Upper lobe of left lung (tissue), 6 donors: Measurements from ENCODE around the gene LEO1. TPM values are rescaled to one million over a fixed set of nuclear protein-coding genes. Genes with fewer than 3 reads are reported as not detected.
A peak's percentile ranks its signal among the peaks of the same experiment; 100 is the strongest.

ENCODE experiments used
- ATAC-seq, 2 donors: fragments of 200-7000 bp; cut with Tn5 transposase; one replicate each; pipeline ENCODE4 v1.9.1; 2022; ENCODE audit warnings: mild to moderate bottlenecking in 2 of 2, moderate library complexity in 2 of 2; ENCODE audit not compliant: low FRiP score in 2 of 2
- DNase-seq, 2 donors: peaks; one replicate each; pipeline ENCODE4 v3.0.0-alpha.2; 2019 to 2020
- H3K27ac ChIP-seq, 4 donors: fragments of 200-600 bp; sonication (generic); one replicate each; pipeline ENCODE4 v1.5.1; 2016 to 2019
- H3K27me3 ChIP-seq, 4 donors: fragments of 200-600 bp; sonication (generic); one replicate each; pipeline ENCODE4 v1.5.1; 2017 to 2019
- H3K36me3 ChIP-seq, 4 donors: fragments of 200-600 bp; sonication (generic); one replicate each; pipeline ENCODE4 v1.5.1; 2016 to 2019
- H3K4me1 ChIP-seq, 4 donors: fragments of 200-600 bp; sonication (generic); one replicate each; pipeline ENCODE4 v1.5.1; 2018 to 2019
- H3K4me3 ChIP-seq, 4 donors: fragments of 200-600 bp; sonication (generic); one replicate each; pipeline ENCODE4 v1.5.1; 2017 to 2019; ENCODE audit warnings: mild to moderate bottlenecking in 2 of 4, moderate library complexity in 1 of 4
- H3K9me3 ChIP-seq, 4 donors: fragments of 200-600 bp; sonication (generic); one replicate each; pipeline ENCODE4 v1.5.1; 2018 to 2019
- CTCF ChIP-seq, 6 experiments: fragments of 450-650 bp in 4 of 6; fragments of 200-600 bp in 2 of 6; sonication (generic) in 2 of 6; IDR thresholded peaks; one replicate each; pipeline ENCODE4 v1.5.1; 2016 to 2019; ENCODE audit warnings: antibody characterized with exemption in 6 of 6
- EP300 ChIP-seq, 4 donors: sonication (generic); formaldehyde crosslinking; IDR thresholded peaks; one replicate each; pipeline ENCODE4 v1.5.1; 2017; ENCODE audit warnings: antibody characterized with exemption in 4 of 4, control low read depth in 2 of 4
- POLR2A ChIP-seq, 4 donors: fragments of 450-650 bp; IDR thresholded peaks; one replicate each; pipeline ENCODE4 v1.5.1; 2016 to 2017; ENCODE audit warnings: antibody characterized with exemption in 4 of 4, mild to moderate bottlenecking in 2 of 4
- POLR2AphosphoS5 ChIP-seq, 2 donors: sonication (generic); formaldehyde crosslinking; IDR thresholded peaks; one replicate each; pipeline ENCODE4 v1.5.1; 2017; ENCODE audit warnings: antibody characterized with exemption in 2 of 2
- WGBS, 2 donors: methylation state at CpG; one replicate each; pipeline ENCODE4 v1.1.5; 2017 to 2018; 5-methylcytosine and 5-hydroxymethylcytosine counted together
- total RNA-seq, 6 donors: library from RNA; depleted of rRNA in 4 of 6; stranded (reverse); fragments of >200 nt in 4 of 6; gene quantifications; one replicate each; pipeline versions ENCODE4 v1.1.0 to v1.2.1, GENCODE V29; 2016 to 2021
- donor health status: DM: no; HTN: no; CAD: no; lungs with moderate emphysema.
- donor health status: DM: no; HTN: yes; CAD: no; lungs with severe emphysema.

The LEO1 gene
- total RNA-seq, 6 donors from 2014 or later = 9.8 to 25.1 (median 14.2) TPM

GRCh38 chr15:52018693-52019393 is 47.3 kb upstream of the LEO1 start, which contains the start of gene MAPK6:
MAPK6 (plus strand) TSS chr15:52019219; CDS start chr15:52046461, 27,242 bp downstream.
- Histone ChIP-seq H3K4me3 (peak within 1 kb of the TSS; percentile 49 to 67 (median 54)), H3K27me3 (no peaks in the 10 kb centered on the region), H3K9me3 (no peaks in the 10 kb centered on the region), H3K36me3 (no peaks in the 10 kb centered on the region), H3K4me1 (peaks cover 23 to 39% (median 26%) of the 10 kb centered on the region in 4 donors), H3K27ac (peak within 1 kb of the TSS; percentile 88 to 96 (median 94))
- peak; percentile 95 to 97 for ATAC-seq
- 5 to 33% methylated on average over 7 to 56 of the region's 59 CpGs for WGBS, 2 donors
- TF ChIP-seq POLR2A (IDR thresholded peaks at IDR 0.05) (peak in 3 of 4 donors; percentile 91 to 96 (median 91)), POLR2AphosphoS5 (IDR thresholded peaks at IDR 0.05) (peak; percentile 90 to 93), EP300 (IDR thresholded peaks at IDR 0.05) (peak in 1 of 4 donors; percentile 90), CTCF (IDR thresholded peaks at IDR 0.05) (peak in 3 of 6 experiments; percentile 8 to 35 (median 10))
- DNase-seq = peak; percentile 94 to 100

GRCh38 chr15:52018244-52018643 is 46.7 kb upstream of the LEO1 start:
- Histone ChIP-seq H3K4me1 (peaks cover 29 to 35% (median 31%) of the 10 kb centered on the region in 4 donors), H3K27me3 (no peaks in the 10 kb centered on the region), H3K36me3 (no peaks in the 10 kb centered on the region), H3K27ac (peak overlapping the region in 3 of 4 donors; percentile 88 to 94 (median 94)), H3K4me3 (peak overlapping the region in 2 of 4 donors; percentile 55 to 67), H3K9me3 (no peaks in the 10 kb centered on the region)
- no peak for ATAC-seq
- DNase-seq = no peak
- 92% methylated on average over 7 of the region's 7 CpGs for WGBS, 2 donors
- TF ChIP-seq CTCF (IDR thresholded peaks at IDR 0.05) (no peak), POLR2A (IDR thresholded peaks at IDR 0.05) (no peak), POLR2AphosphoS5 (IDR thresholded peaks at IDR 0.05) (no peak)

GRCh38 chr15:52016316-52016715 is 44.7 kb upstream of the LEO1 start:
- no peak for ATAC-seq
- Histone ChIP-seq H3K4me1 (peaks cover 24 to 30% (median 27%) of the 10 kb centered on the region in 4 donors), H3K4me3 (no peak overlapping the region), H3K27ac (no peak overlapping the region), H3K36me3 (no peaks in the 10 kb centered on the region), H3K9me3 (no peaks in the 10 kb centered on the region), H3K27me3 (no peaks in the 10 kb centered on the region)
- 98 to 100% methylated on average over 2 of the region's 2 CpGs for WGBS, 2 donors
- TF ChIP-seq POLR2AphosphoS5 (IDR thresholded peaks at IDR 0.05) (no peak), CTCF (IDR thresholded peaks at IDR 0.05) (no peak), EP300 (IDR thresholded peaks at IDR 0.05) (no peak), POLR2A (IDR thresholded peaks at IDR 0.05) (no peak)
- DNase-seq = no peak

- Histone ChIP-seq H3K4me1 (peaks cover 21 to 24% (median 23%) of the 10 kb centered on the region in 4 donors), H3K27ac (no peak overlapping the region), H3K9me3 (no peaks in the 10 kb centered on the region), H3K4me3 (no peak overlapping the region), H3K27me3 (no peaks in the 10 kb centered on the region), H3K36me3 (no peaks in the 10 kb centered on the region)
- TF ChIP-seq POLR2A (IDR thresholded peaks at IDR 0.05) = no peak
- TF ChIP-seq EP300 (IDR thresholded peaks at IDR 0.05) = no peak
- no peak for TF ChIP-seq CTCF (IDR thresholded peaks at IDR 0.05)
- TF ChIP-seq POLR2AphosphoS5 (IDR thresholded peaks at IDR 0.05) = no peak
- DNase-seq = no peak
- WGBS, 2 donors = 85 to 92% methylated on average over 1 of the region's 1 CpG
- ATAC-seq = no peak
These were observed 43.0 kb upstream of the LEO1 start for GRCh38 chr15:52014616-52015015.
